Activated CD8-positive, alpha-beta memory T cell treated with anti-CD3 and anti-CD28 coated beads, Interleukin-2, amount 50 U/mL, for 1 hour (primary cell): ENCODE results near the gene SLC2A4RG.

Source experiments
- DNase-seq: peaks from one replicate; pipeline ENCODE4 v3.0.0-alpha.2; 2020; ENCODE audit errors: extremely low read depth

SLC2A4RG gene

GRCh38 chr20:63752411-63753101 is 13.0 kb downstream of the SLC2A4RG start:
- no peak for DNase-seq

DNA sequence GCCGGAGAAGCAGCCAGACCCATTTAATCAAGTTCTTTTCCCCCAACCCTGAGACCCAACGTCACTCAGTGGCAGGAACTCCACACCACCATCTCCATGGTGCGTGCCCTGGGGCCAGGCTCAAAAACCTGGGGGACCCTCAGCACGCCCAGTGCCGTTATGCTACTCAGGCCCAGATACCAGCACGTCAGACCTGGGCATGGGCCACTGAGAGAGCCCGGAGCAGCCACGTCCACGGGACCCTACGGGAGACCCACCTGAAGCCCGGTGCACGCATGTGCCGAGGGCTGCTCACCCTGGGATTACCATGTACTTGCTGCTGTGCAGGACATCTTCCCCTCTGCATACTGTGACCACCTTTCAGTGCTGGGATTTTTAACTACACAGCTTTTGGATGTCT is 13.8 kb downstream of the SLC2A4RG start:
- no peak for DNase-seq

DNA sequence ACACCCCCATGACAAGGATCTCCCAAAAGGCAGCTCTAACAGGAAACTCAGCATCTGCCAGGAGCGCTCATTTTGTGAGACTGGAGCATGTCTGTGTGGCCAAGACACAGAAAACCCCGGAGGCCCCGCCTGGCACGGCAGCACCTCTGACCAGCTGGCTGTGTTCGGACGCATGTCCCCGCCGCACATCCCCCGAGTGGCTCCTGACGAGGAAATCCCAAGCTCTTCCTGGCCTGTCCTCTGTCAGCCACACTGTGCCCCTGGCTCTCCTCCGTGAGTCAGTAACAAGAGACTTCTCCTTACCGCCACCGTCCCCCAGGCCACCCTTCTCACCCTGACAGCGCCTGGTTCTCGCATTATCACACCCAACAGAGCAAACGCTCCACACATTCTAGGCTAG is 14.4 kb downstream of the SLC2A4RG start:
- DNase-seq = no peak

GRCh38 chr20:63755933-63756647 is 16.5 kb downstream of the SLC2A4RG start:
- DNase-seq = no peak

DNA sequence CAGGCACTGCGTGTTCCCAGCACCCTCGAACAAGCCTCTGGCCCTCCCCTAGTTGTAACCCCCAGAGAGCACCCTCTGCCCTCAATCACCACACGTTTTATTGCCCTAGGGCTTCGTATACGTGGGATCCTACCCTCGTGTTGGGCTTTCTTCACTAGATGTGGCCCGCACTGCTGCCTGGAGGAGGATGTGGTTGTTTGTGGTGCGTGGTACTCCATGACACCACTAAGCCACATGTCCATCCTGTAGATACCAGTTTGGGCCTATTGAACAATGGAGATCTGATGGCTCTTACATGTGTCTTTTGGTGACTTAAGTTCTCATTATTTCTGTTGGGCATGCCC is 17.0 kb downstream of the SLC2A4RG start:
- DNase-seq = no peak

DNA sequence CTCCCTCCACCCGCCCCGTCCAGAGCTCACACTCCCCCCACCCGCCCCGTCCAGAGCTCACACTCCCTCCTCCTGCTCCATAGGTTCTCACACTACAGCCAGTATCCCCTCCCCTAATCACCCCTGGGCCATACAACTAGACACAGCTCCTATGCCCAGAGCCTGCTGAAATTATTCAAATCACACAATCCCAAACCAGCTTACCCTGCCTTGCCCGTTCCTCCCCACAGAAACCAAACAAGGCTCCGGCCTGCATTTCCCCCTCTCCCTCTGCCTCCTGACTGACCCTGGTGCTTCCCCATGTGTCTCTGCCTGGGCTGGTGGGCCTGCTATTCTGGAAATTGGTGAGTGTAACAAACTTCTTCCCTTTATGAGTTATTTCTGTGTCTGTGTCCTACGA is 18.6 kb downstream of the SLC2A4RG start:
- no peak for DNase-seq

- DNase-seq = no peak
Measured at GRCh38 chr20:63759377-63759901, 19.9 kb downstream of the SLC2A4RG start.

DNA sequence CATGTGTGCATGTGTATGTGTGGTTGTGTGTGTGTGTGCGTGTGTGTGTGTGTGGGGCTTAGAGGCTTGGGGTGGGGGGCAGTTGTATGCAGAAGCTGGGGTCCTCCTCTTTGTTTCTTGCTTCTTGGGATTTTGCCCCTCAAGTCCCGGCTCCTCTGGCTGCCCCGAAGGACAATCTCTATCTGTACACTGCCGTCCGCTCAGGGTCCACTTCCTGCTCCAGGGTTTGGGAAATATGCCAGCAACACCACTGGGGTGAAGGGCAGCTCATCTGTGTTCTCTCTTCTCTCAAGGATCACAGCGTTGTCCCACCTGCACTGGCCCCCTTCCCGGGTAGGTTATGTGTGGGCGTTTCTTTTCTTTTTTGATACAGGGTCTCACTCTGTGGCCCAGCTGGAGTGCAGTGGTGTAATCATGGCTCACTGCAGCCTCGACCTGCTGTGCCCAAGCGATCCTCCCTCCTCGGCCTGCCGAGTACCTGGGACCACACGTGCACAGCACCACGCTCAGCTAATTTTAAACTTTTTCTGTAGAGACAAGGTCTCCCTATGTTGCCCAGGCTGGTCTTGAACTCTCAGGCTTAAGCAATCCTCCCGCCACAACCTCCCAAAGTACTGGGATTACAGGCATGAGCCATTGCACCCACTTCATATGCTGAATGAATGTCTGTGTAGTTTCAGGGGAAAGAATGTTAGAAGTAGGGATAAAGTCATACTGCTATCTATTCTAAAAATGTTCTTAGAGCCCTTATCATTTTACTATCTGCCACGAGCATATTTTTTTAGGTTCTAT is 25.7 kb downstream of the SLC2A4RG start:
- DNase-seq = no peak

DNA sequence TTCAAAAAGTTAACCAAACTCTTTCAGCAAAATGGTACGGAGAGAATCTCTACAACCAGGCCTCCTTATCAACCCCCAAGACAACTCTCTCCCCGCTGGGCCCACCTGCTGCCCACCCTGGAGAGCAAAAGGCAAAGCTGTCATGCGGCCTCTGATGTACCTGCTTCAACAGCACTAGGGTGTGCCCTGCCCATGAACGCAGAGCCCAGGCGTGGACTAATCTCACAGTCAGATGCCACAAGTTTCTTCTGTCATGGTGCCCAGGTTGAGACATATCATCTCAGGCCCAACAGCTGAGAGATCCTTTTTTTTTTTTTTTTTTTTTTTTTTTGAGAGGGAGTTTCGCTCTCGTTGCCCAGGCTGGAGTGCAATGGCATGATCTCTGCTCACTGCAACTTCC is 26.3 kb downstream of the SLC2A4RG start:
- no peak for DNase-seq

- DNase-seq = no peak
Measured at GRCh38 chr20:63766695-63767426, 27.3 kb downstream of the SLC2A4RG start.

GRCh38 chr20:63767456-63767855 is 27.9 kb downstream of the SLC2A4RG start:
- no peak for DNase-seq

- no peak for DNase-seq
Measured at GRCh38 chr20:63767886-63768285, 28.3 kb downstream of the SLC2A4RG start.

DNA sequence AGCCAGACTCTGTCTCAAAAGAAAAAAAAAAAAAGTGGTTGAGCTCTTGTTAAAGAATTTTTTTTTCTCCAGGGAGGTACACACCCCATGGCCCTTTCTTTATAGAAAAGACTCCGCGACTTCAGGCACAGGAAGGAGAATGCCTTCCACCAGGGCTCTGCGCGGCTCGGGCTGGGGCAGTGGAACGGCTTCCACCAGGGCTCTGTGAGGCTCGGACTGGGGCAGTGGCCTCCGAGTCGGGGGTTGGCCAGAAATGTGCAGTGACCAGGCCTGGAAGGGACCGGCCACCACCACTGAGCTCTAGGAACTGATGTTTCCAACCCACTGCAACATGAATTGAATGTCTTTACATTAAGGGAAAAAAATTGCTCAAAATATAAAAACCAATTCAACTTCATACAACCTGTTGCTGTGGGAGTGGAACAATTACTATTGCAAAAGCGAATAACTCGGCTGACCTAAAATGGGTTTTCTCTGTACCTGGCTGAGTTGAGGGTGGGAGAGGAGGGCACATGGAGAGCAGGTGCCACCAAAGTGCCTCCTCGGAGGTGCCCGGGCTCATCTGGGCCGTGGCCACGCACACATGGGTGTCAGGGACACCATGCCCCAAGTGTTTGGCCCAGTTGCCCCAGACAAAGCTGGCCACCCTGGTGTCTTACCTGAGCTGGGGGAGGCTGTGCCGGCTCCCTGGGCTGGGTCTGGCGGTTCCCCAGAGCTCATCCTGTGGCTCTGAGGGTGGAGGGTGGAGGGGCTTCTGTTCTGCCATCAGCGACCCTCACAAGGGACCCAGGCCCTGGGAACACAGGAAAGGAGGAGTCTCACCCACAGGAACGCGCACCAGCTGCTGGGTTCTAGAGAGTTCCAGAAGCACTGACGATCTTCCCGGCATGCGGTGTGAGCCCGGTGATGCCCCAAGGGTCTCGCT is 29.3 kb downstream of the SLC2A4RG start:
- DNase-seq = no peak

- no peak for DNase-seq
Measured at GRCh38 chr20:63769891-63770474, 30.4 kb downstream of the SLC2A4RG start.

DNA sequence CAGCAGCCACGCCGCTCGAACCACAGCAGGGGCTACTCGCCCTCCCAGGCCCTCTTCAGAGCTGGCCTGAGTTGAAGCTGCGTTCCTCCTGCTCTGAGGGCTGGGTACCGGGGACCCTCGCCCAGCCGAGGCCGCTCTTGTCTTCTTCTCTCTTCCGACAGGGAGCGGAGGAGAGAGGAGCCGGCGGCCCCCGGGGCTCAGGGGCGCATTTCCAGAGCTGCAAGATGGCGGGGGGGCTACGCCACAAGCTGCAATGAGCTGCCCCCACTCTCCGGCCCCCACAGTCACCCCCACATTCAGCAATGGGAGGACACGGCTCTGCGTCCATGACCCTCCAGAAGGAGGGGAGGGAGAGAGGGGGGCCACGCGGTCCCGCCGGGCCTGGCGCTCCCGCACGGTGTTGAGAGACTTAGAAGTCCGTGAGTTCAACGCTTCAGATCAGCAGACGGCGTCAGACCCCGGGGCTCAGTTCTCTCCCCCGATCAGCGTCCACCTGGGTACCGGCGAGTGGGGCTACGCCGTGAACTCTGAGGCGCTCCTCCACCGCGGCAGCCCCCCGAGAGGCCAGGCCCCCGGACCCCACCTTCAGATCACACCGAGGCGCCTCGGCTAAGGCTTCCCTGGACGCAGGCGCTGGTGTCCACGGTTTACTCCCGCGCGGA is 31.6 kb downstream of the SLC2A4RG start:
- no peak for DNase-seq

DNA sequence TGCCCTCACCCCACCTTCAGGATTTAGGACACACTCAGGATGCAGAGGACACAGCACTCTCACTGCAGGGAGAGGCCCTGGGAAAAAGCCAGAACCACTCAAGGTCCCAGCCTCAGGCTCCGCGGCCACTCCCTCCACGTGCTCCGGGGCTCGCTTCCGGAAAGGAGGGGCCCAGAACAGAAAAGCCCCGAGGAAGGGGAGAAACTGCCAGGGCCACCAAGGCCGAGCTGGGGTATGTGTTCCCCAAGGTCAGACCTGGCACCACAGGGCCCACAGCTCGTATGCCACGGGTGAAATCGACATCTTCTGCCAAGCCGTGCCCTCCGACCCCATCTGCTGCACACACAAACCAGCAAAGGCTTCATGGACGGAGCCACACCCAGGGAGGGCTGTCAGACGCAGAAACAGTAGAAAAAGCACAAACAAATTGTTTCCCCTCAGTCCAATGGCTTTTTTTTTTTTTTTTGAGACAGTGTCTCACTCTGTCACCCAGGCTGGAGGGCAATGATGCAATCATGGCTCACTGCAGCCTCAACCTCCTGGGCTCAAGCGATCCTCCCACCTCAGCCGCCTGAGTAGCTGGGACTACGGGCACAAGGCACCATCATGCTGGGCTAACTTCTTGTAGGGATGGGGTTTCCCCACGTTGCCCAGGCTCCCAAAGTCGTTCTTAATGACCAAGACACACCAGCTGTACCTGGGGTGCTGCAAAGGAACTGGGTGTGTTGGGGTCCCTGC is 33.4 kb downstream of the SLC2A4RG start:
- DNase-seq = no peak

GRCh38 chr20:63773571-63774241 is 34.1 kb downstream of the SLC2A4RG start:
- DNase-seq = no peak

GRCh38 chr20:63774306-63774705 is 34.7 kb downstream of the SLC2A4RG start:
- DNase-seq = no peak
